ENCODE data around the gene HECW1. TPM values are rescaled to one million over a fixed set of nuclear protein-coding genes. Genes with fewer than 3 reads are reported as not detected.

Gene HECW1
- total RNA-seq, 1 experiment from 2014 or later: not detected

DNA sequence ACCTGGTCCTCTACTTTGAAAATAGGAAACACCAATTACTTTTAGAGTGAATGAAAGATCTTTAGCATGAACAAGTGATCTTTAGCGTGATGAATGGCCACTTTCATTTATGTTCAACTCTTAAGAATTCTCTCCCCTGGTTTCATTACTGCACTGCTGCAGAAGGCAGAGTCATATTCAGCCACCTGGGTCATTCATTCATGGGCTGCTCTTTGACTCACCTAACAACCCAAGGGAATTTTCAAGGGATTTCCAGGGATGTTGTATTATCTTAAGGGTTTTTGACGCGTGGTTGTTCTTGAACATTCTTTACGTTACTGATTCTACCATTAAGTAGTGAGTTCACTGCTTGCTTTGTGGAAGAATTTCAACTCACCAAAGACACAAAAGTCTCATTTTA, 383.1 kb downstream of the HECW1 start:
- no peak for DNase-seq (ENCODE audit: low spot score)

DNA sequence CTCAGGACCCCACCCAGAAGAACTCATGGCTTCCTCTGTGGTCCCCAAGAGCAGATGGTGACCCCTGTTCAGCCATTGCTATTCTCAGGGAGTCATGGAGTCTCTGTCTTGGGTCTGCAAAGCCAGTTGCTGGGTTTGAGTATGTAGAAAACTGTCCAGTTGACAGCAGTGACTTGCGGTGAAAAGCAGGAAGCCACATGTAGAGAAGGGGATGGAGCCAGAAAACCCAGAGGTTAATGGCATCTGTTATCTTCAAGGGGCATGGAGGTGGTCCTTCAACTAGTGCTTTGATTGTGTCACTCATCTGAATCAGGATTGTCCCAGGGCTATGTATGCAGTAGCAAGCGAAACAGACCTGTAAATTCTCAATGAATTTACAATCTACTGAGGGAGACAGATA, 384.1 kb downstream of the HECW1 start:
- no peak for DNase-seq (ENCODE audit: low spot score)

DNA sequence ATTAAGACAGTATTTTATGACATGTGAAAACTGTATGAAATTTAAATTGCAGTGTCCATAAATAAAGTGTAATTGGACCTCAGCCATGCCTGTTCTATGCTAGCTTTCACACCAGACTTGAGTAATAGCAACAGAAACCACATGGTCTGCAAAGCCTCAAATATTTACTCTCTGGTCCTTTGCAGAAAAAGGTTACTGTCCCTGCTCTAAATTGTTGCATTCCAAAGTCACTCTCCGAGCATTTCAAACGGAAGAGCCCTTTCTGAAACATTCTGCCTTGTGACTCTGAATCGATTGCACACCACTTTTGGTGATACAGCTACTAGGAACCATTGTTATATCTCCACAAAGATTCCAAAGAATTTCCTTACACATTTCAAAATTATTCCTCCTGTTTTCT, 389.4 kb downstream of the HECW1 start:
- DNase-seq (ENCODE audit: low spot score): no peak

DNA sequence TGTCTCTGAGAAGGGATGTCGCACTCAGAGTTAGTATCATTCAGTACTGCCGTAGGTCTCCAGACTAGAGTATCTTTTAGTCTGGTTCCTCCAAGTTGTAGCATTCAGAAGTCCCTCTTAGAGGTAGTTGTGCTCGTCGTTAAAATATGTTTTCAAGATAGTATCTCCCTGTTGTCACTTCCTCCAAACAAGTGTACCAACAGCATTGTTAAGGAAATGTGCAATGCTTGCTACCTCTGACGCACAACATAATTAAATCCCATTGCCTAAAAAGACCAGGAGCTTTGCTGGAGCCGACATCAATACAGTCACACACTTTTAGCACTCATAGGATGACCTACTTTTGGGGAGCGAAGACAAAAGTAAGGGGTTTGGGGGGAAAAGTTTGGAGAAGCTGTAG, 390.5 kb downstream of the HECW1 start:
- no peak for DNase-seq (ENCODE audit: low spot score)

DNA sequence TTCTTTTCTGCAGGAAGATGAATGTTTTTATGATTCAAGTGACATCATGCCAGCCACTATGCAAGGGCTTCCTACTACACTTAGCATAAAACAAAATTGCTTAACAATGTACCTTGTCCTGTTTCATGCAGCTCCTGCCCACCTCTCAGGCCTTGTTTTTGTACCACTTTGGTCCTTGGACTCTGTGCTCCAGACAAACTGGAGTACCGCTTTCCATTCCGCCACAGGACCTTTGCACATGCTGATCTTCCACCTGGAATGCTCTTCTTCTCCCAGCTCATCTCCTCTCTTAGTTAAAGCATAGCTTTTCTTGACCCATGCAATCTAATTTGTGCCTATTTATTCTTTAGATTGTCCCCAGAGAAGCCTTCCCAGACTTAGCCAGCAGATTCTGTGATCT, 393.0 kb downstream of the HECW1 start:
- no peak for DNase-seq (ENCODE audit: low spot score)

DNA sequence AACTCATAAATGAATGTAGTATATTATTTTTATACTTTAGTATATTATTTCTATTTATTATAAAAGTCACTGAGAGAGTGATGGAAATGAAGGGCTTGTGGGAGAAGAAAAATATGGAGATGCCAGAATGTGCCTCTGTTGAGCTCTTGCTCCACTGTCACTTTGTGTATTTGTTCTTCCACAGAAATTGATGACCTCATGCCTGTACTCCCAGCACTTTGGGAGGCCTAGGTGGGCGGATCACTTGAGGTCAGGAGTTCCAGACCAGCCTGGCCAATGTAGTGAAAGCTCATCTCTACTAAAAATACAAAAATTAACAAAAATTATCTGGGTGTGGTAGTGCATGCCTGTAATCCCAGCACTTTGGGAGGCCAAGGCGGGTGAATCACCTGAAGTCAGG, 394.0 kb downstream of the HECW1 start:
- DNase-seq (ENCODE audit: low spot score): no peak

DNA sequence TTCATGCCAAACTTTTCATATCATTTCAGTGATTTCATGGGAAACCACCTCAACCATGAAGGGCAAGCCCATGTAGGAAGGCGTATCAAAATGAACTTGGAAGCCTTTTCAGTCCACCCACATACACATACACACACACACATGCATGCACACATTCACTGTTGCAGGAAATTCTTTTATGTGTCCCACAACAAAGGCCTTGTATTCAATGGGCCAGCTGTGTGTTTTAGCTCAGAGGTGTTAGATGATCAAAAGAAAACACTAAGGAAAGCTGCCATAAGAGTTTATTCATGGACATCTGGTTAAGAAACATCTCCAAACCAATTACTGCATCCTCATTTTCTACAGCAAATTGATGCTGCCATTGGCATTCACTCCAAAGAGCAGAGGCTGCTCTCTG, 396.0 kb downstream of the HECW1 start:
- no peak for DNase-seq (ENCODE audit: low spot score)

DNA sequence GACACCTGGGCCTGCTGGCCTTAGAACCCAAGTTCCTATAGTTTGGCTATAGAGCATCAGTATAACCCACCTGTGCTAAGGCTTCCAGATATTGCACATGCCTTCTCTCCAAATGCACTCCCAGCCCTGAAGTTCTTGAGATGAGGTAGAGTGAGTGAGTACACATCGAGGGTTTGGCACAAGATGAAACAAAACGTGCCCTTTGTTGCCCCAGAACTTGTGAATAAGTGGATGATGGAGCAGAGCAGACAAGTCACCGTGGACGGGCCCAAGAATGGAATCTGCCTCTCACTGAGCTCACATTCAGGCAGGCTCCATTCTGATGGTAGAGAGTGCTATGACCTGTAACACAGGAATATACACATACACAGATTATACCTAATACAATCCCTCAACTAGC, 397.5 kb downstream of the HECW1 start:
- no peak for DNase-seq (ENCODE audit: low spot score)

DNA sequence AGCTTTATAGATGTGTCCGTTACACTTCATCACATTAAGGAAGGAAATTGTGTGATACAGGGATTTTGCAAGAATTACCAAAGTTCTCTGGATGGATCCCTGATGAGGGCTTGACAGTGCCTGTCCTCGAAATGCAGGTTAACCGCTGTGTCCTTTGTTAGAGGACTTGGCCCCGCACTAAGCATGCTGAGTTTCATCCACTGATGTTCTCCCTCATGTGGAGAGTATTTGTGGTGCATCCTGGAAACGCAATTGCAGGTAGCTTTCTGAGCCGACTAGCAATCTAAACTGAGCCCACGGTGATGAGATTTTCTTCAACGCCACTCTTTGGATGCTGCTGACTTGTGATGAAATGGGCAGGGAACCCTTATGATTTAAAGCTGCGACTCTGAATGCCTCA, 398.6 kb downstream of the HECW1 start:
- no peak for DNase-seq (ENCODE audit: low spot score)

DNA sequence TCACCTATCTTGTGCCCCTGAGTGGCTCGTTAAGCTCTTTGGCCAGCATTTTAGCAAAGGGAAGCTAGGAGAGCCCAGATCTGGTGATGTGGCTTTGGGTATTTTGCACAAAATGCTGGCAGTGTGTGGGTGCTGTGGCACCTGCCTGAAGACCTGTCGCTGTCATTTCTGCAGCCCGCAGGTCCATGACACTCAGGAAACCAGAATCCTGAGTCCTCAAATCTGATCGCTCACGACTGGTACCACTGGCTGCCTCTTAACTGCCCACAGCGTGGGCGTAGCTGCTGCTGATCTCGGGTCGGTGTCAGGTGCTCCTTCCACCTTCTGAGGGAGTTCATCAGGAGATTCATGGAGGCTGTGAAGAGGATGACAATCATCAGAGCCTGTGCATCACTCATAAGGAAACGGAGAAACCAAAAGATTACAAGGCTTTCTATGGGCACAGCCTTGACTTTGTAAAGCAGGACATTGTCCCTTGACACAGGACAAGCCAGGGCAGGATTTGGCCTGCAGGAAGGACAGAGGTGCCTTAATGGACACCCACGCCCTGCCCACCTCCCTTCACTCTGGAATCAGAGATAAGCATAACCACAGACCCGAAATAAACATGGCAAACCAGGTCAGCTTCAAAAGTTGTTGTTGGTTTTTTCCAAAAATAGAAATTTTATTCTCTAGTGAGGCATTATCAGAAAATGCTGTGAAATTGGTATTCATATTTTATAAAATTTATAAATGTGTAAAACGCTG, 399.5 kb downstream of the HECW1 start:
- no peak for DNase-seq (ENCODE audit: low spot score)

DNA sequence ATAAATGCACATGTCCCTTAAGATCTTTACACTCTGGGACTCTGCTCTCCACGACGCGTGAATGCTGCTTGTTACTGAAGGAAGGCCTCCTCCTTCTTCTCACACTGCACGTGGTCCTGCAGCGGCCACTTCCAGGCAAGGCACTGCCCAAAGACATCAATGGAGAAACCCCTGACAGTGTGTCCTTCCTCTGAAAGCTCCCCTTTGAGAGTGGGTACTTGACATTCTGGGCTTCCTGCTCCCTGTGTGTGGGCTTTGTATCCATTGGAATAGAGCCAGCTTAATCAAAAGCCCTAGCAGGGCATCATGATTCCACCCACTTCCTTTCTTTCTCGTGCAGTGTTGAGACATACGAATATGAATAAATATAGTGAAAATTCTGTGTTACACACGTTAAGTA, 400.8 kb downstream of the HECW1 start:
- no peak for DNase-seq (ENCODE audit: low spot score)

DNA sequence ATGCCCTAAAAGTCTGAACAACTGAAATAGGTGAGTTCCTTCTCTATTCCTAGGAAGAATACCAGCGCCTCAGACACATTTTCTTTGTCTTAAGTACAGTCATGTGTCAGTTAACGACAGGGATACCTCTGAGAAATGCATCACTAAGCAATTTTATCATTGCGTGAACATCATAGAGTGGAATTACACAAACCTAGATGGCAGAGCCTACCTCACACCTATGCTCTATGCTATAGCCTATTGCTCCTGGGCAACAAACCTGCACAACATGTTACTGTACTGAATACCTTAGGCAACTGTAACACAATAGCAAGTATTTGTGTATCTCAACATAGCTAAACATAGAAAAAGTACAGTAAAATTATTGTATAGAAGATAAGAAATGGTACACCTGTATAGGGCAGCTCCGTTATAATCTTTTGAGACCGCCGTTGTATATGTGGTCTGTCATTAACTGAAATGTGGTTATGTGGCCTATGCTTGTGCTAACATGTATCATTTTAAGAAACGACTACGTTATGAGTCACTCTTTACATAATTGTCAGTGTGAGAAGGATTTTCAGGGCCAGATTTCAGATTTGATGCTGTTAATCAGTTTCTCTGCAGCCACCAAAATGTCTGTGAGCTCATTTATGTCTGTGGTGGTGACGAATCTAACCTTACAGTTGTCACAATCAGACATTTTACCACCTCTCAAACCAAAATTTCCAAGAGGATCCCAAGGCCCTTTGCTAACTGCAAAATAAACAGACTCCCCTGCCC, 404.3 kb downstream of the HECW1 start:
- DNase-seq (ENCODE audit: low spot score): no peak

DNA sequence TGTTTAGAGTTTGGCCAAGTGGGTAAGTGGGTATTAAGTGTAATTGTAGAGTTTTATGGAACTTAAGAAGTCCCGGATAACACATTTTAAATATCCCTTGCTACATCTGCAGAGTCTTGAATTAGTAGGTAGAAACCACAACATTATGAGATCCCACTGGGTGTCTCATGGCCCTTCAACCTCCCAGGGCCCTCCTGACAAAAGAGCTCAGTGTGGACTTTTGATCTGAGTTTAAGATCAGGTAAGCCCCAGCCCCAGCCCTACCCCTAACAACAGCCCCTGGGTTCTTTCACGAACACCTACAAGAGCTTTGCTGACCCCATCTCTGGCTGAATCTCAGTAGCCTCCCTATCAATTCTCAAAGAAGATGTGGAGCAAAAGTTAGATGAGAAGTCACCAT, 405.0 kb downstream of the HECW1 start:
- no peak for DNase-seq (ENCODE audit: low spot score)

DNA sequence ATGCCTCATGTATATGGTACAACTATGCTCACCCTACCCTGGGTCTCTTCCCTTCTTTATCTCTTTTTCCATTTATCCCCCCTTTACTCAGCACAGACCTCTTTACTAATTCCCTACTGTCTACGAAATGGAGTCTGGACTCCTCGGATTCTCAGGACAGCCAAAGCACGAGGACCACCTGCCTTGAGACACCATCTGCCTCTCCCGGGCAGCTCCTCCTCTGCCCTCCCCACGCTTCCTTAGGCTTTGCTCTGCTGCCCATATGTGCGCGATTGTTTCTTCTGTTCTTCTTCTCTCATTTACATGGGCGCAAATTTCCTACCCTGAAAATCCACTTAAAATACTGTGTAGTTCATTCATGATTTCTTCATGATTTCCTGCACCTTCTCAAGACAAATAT, 407.8 kb downstream of the HECW1 start:
- no peak for DNase-seq (ENCODE audit: low spot score)

DNA sequence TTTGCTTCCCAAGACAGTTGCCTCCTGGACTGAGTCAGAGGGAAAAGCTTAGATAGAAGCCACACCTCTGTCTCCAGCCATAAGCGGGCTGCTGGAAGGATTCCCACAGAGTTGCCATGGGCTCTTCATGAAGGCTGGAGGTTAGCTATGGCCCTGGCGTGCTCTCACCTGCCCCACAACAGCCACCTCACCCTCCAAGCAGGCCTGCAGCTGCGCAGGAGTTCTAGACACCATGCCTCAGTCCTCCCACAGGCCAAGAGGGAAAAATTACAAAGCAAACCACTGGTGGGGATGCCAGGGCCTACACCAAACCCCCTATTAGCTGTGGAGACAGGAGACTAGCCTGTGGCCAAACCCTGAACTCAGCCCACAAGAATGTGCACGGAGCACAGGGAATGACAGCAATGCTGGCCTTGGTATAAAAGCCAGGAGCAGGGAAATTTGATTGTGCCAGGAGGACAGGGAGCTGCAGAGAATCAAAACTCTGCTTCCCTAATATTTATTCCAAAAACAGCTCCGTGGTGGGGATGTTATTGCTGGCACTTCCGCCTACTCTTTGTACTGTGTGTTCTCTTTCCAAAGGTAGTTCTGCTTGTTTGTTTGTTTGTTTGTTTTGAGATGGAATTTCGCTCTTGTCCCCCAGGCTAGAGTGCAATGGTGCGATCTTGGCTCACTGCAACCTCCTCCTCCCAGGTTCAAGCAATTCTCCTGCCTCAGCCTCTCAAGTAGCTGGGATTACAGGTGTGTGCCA, 410.1 kb downstream of the HECW1 start:
- no peak for DNase-seq (ENCODE audit: low spot score)

DNA sequence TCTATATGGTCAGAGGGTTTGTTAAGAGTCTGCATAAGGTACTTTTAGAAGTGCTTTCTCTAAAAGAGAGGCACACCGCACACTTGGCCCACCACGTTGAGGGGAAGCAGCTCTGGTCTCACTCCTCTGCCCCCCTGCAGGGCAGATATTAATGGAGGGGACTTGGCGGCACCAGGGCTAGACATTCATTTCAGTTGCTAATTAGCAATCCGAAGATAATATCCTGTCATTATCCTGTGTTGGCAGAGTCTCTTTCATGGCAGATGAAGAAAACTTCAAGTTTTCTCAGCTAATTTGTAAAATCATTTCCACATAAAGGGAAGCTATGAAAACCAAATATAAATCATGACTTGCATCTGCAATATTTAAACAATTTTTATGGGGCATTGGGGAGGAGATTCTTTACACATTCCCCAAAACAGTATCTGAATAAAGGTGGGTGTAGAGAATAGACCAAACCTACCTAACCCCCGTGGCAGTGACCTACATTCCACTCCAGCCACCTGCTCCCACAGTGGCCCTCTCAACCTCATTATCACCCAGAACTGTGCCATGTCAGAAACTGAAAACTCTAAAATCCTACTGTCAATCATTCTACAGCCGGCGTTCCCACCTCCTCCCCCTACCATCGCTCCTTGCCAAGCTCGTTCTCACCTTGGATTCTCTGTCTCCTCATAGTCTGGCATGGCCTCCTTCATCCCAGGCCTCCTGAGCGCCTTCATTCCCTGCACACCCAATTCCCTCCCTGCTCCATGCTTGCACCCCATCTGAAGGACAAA, 416.3 kb downstream of the HECW1 start:
- DNase-seq (ENCODE audit: low spot score): no peak

DNA sequence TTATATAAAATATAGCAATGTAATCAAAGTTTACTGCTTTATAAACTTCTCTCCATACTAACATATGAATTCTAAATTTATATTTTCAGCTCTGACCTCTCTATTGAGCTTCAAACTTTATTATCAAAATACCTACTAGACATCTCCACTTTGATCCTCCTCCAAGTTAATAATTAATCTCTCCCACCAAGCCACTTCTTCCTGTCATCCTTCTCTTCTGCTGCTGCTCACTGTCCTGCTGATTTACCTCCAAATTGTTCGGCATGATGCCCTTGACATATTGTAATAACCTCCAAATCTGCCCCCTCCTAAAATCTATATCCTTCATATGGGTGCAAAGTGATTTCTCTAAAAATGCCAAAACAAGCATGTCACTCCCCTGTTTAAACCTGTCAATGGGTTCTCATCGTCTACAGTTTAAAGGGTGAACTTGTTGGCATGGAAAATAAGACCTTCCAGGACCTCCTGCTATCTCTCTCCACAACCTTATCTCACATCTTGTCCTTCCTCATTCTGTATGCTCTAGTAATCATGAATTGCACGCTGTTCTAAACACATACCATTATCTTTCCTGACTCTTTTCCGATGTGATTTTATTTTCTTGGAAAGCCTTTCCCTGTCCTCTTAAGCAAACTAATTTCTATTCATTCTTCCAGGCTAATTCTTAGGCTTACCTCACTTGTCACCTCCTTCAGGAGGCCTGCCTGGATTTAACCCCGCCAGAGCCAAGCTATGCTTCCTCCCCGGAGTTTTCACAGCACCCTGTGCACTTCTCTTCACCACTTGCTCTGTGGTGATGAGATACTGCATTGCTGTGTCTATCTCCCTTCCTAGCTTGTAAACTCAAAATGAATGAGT, 418.3 kb downstream of the HECW1 start:
- DNase-seq (ENCODE audit: low spot score): no peak

DNA sequence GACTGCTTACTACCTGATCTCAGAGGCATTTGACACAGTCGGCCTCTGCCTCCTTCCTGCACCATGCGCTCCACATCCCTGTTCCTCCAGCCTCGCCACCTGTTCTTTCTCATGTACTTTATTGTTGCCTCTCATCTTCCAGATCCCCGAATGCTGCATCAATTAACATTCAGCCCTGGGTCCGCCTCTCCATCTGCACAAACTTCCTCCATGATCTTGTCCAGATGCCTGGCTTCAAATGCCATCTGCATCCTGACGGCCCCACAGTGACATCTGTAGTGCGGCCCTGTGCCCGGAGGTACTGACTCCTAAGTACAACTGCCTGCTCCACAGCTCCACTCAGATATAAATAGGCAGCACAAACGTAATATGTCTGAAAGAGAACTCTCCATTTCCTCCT, 419.3 kb downstream of the HECW1 start:
- no peak for DNase-seq (ENCODE audit: low spot score)

DNA sequence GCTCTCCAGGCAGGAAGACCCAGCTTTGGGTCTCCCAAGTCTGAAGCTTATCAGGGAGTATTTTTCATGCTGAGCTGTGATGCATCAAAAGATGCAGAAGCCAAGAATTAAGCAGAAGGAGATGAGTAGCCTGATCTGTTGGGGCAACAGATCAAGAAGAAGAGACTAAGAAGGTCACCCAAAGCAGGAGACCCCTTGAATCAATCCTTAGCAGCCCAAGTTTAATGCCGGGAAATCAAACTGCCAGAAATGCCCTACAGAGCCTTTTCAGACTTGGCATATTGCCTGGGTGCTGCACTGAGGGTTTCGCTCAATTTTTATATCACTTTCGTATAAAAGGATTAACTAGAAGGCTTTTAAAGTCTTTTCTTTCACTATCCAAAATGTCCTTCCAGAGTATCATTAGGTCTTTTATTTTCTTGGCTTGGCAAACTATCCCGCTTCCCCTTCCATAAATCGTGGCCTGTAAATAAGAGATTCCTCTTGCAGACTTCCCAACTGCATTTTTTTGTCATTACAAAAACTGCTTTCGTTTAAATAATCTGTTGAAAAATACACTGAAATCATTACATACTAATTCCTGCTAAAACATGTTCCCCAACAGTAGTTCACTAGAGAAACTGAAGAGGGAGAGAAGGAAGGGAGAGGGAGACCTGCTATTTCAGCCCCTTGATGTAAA, 421.5 kb downstream of the HECW1 start:
- no peak for DNase-seq (ENCODE audit: low spot score)

DNA sequence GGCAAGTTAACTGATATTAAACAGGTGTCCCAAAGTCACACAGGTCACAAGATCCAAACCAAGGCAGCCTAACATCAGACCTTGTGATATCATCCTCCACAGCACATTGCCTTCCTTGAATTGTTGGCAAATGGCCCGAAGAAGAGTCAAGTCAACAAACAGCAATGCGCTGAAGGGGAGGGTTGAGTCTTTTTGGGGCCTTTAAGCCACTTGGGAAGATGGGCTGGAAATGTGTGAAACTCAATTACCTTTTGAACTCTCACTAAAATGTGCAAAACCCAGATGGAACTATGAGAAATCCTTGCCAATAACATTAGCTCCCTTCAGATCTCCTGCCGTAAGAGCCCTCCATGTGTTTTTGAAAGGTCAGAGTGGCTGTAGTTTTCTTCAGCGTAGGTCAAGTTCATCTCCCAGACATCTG, 422.6 kb downstream of the HECW1 start:
- DNase-seq (ENCODE audit: low spot score): no peak
